ENCODE data around the gene MGAT4C.

GRCh38 chr12:86264451-86265328 is 8.5 kb upstream of the MGAT4C start:
- TF ChIP-seq POLR2A (IDR thresholded peaks at IDR 0.05) (no peak), CTCF (IDR thresholded peaks at IDR 0.05) (no peak), POLR2AphosphoS5 (IDR thresholded peaks at IDR 0.05) (no peak)
